ENCODE results near the gene HMGN4. TPM values are rescaled to one million over a fixed set of nuclear protein-coding genes. Genes with fewer than 3 reads are reported as not detected.
"Not testable (repeated sequence)": the region's sequence is repeated elsewhere in the genome, so short reads cannot be mapped to it uniquely, and the experiment has no call there.

Gene HMGN4
- total RNA-seq: 25.3 TPM
- long read RNA-seq, transcript HMGN4-201 (2 exons, 1,225 nt): major isoform, 50 of 59 reads
- long read RNA-seq, partial matches to known transcripts: 7 of 59 reads
- long read RNA-seq, other reads (novel, unspliced or antisense): 2 of 59 reads

DNA sequence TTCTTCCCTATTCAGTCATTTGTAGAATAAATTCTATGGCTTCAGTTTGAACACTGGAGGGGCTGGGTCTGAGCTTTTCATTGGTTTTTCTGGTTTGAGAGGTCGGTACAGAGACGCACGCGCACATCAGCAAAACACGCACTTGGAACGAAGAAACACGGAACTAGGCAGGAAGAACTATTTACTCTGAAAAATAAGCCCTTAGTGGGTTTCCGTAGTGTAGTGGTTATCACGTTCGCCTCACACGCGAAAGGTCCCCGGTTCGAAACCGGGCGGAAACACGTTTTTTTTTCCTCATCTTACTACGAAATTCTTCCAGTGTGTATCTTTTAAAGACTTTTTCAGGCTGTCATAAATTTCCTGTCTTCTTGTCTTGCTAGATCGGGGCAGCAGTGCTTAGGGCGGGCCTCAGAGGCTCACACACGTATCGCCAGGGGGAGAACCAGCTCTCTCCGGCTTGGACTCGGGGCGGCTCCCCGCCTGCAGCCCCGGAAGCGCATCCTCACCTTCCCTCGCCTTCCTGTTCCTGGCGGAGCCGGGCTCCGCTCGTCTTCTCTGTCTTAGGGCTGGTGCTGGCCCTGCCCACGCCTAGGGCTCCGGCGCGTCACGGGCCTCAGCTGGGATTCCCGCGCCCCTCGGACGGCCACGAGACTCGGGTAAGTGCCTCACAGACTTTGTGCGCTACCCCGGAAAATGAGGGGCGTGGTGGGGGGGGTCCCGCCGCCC lies at the start of gene HMGN4:
TSS of gene HMGN4 (plus strand) at position 521 of the 726 bp plus-strand sequence. CDS start 6,841 bp downstream, outside the sequence.
- intact Hi-C loops (cut with micrococcal nuclease): no loop called here
- ATAC-seq: peak; percentile 88
- DNase-seq: peak; percentile 88

DNA sequence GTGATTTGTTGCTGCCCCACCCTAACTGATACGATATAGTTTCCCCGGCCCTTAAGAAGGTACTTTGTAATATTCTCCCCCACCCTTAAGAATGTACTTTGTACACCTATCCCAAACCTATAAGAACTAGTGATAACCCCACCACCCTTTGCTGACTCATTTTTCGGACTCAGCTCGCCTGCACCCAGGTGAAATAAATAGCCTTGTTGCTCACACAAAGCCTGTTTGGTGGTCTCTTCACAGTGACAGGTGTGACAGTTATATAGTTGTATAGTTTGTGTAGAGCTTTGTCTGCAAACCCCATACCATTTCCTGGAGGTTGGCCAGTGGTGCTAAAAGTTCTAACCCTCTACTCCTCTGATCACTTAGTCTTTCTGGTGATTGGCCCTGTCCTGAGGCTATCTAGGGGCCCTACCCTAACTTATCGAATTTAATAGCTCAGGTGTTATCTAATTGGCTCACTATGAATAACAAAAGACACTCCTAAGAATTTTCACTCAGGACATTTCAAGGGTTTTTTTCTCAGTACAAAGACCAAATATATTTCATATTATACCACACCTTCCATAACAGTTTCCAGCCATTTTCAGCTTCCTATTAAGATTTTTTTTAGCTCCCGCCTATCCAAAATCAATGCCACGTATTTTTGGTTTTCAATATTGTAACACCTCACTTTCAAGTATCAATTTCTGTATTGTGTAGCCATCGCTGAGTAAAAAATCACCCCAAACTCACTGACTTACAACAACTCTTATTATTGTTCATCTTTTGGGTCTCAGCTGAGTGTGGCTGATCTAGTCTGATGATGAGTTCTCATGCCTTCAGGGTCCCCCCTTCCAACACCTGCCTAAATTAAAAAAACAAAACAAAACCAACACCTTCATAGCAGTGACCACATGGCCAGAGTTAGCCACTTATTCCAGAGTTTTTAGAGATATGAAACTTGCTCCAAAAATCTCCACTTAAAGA lies 47.9 kb upstream of the HMGN4 start:
- ATAC-seq: no peak
- intact Hi-C loops (cut with micrococcal nuclease): no loop called here
- DNase-seq: no peak

DNA sequence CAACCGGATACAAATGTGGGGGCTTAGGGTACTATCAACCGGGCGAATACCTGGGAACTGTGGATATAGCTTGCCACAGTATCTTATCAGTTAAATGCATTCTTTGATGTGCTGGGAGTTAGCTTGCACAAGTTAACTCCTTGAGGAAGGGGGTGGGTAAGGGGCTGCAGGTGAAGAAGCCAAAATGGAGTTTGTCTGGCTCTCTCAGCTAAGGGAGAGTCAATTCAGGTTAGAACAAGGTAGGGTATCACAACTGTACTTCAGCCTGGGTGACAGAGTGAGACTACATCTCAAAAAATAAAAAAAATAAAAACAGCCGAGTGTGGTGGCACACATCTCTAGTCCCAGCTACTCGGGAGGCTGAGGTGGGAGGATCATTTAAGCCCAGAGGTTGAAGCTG lies 46.6 kb upstream of the HMGN4 start:
- intact Hi-C loops (cut with micrococcal nuclease): no loop called here
- DNase-seq: no peak
- ATAC-seq: no peak

GRCh38 chr6:26493258-26493657 lies 44.9 kb upstream of the HMGN4 start:
- DNase-seq: no peak
- ATAC-seq: no peak
- intact Hi-C loops (cut with micrococcal nuclease): no loop called here

- no peak for DNase-seq
- no peak for ATAC-seq
- intact Hi-C loops (cut with micrococcal nuclease): no loop called here
Observed at GRCh38 chr6:26494117-26494516, 44.0 kb upstream of the HMGN4 start.

DNA sequence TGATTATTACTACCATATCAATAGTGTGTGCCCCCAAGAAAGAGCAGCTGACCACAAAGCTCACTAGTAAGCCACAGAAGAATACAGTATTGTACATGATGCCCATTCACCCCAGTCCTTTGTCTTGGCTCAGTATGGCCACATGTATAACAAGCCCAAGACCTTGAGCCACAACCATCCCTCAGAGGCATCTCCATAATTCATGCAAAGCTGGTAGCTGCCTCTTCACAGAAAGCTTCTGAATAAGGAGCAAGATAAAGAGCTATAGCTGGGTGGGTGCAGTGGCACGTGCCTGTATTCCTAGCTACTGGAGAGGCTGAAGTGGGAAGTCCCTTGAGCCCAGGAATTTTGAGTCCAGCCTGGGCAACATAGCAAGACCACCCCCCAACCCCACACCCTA lies 42.9 kb upstream of the HMGN4 start:
- no peak for DNase-seq
- intact Hi-C loops (cut with micrococcal nuclease): no loop called here
- no peak for ATAC-seq

DNA sequence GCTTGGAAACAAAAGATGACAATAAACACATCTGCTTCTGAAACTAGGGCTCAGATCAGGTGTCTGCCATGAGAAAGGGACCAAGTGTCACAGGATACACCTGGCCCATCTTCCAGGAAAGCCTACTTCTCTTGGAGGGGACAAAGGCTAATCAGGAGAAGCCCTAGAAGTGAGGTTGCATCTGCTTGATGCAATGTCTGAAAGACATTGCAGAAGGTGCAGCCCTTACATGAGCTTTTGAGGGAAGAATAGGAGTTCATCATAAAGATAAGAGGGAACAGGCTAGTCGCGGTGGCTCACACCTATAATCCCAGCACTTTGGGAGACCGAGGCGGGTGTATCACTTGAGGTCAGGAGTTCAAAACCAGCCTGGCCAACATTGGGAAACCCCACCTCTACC lies 40.6 kb upstream of the HMGN4 start:
- ATAC-seq (no peak), DNase-seq (no peak)
- intact Hi-C loops (cut with micrococcal nuclease): no loop called here

- intact Hi-C loops (cut with micrococcal nuclease): no loop called here
- no peak for ATAC-seq
- DNase-seq: no peak
Observed at GRCh38 chr6:26500102-26500501, 38.1 kb upstream of the HMGN4 start, which contains the start of gene BTN1A1. BTN1A1 (plus strand) TSS chr6:26500303; CDS start chr6:26501287, 984 bp downstream.

GRCh38 chr6:26501482-26501986 lies 36.6 kb upstream of the HMGN4 start:
- peak; percentile 52 for DNase-seq
- peak; percentile 49 for ATAC-seq
- intact Hi-C loops (cut with micrococcal nuclease): no loop called here

GRCh38 chr6:26502165-26502564 lies 36.0 kb upstream of the HMGN4 start:
- intact Hi-C loops (cut with micrococcal nuclease): no loop called here
- DNase-seq (no peak), ATAC-seq (no peak)

GRCh38 chr6:26502626-26503025 lies 35.5 kb upstream of the HMGN4 start:
- DNase-seq (no peak), ATAC-seq (no peak)
- intact Hi-C loops (cut with micrococcal nuclease): no loop called here

DNA sequence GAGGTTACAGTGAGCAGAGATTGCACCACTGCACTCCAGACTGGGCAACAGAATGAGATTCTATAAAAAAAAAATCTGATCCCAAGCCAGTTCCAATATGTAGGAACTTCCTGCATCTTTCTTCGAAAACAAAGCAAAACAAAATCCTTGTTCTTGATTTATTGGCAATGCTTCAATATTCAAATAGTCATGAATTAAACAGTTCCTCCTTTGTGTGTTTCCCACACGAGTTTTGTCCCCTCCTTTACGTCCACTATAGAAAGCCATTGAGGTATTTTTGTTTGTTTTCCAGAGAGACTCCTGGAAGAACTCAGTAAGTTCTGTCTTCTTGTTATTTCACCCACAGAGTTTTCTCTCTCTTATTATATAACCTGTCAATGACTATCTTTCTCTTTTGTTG lies 30.5 kb upstream of the HMGN4 start:
- no peak for DNase-seq
- intact Hi-C loops (cut with micrococcal nuclease): no loop called here
- no peak for ATAC-seq

- DNase-seq; ATAC-seq; intact Hi-C loops (cut with micrococcal nuclease): not testable (repeated sequence)
Observed at GRCh38 chr6:26511033-26511432, 27.1 kb upstream of the HMGN4 start.

DNA sequence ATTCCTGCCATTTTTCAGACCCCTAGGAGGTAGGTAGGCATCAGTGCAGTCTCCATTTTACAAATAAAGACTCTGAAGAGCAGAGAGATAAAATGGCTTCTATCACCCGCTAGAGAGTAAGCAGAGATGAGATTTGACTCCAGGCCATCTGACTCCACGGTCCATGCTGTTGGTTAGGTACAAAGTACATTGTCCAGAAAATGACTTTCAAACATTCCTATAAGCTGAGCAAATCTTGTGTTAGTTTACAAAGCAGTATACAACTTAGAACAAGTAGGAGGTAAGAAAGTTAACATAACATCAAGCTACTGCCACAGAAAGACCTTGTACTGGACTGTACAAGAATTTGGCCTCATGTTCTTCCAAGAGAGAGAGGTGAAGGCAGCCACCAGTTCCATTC lies 23.2 kb upstream of the HMGN4 start:
- DNase-seq (no peak), ATAC-seq (no peak)
- intact Hi-C loops (cut with micrococcal nuclease): no loop called here

DNA sequence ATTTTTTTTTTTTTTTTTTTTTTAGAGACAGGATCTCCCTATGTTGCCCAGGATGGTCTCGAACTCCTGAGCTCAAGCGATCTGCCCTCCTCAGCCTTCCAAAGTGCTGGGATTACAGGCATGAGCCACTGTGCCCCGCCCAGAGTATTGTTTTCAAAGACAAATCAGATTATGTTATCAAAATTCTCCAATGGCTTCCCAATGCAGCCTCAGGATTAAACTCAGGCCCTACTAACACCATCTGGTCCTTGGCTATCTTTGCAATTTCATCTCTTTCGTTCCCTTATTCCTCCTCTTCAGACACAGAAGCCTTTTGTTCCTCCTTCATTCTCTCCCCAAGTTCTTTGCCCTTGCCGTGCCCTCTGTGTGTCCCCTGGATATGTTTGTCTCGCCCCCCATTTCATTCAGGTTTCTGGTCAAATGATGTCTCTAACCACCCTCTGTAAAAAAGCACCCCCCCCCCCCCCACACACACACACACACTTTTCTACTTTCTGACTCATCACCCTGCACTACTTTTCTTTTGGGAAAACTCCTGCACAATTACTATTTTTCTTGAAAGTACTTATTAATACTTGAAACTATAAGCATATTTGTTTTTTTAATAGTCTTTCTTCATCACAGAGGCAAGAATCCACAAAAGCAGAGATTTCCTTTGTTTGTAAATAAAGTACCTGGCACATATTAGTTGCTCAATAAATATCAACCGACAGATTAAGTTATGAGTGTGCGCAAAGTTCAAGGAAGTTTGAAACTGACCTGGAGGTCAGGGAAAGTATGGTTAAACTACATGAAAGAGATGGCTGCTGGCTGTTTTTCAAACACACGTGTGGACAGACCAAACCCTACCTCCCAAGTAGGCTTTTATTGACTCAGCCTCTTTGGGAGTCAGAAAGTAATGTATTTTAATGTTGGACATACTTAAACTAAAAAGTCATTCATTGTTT lies 21.4 kb upstream of the HMGN4 start:
- ATAC-seq (no peak), DNase-seq (no peak)
- intact Hi-C loops (cut with micrococcal nuclease): no loop called here

DNA sequence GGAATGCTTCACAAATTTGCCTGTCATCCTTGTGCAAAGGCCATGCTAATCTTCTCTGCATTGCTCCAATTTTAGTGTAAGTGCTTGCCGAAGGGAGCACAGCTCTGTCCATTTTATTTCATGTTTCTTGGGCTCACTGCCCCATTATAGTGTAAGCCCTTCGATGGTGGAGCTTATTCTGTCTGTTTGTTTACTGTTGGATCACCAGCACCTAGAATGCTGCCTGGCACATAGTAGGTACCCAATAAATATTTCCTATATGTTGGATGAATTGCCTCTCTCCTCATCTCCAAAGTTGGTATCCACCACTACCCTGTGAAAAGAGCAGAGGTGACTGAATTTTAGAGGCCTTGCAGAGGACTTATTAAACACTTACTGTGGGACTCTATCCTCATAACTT lies 18.8 kb upstream of the HMGN4 start:
- DNase-seq: no peak
- intact Hi-C loops (cut with micrococcal nuclease): no loop called here
- no peak for ATAC-seq

DNA sequence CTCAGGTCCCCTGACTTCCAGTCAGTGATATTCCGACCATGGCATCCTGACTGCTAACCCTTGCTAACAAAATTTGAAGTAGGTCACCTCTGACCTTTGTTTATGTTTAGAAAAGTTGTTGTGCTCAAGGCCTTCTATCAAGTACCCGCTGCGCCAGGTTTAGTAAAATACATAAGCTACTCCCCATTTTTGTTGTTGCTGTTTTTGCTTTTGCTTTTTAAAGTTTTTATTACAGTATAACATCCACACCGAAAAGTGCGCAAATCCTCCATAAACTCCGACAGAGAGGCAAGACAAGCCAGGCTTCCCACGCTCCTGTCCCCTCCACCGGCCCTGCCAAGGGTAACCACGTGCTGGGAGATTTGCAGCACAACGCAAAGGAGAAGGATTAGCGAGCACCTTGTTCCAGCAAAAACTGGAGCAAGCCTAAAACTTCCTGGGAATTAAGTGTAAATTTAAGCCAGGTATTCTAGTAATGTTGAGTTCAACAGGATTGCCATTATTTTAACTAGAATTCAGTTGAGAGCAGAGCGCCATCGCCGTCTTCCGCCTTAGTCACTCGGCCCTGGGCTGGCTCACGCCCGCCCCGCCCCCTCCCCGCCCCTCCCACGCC lies 17.8 kb upstream of the HMGN4 start:
- no peak for DNase-seq
- intact Hi-C loops (cut with micrococcal nuclease): no loop called here
- ATAC-seq: peak; percentile 38

DNA sequence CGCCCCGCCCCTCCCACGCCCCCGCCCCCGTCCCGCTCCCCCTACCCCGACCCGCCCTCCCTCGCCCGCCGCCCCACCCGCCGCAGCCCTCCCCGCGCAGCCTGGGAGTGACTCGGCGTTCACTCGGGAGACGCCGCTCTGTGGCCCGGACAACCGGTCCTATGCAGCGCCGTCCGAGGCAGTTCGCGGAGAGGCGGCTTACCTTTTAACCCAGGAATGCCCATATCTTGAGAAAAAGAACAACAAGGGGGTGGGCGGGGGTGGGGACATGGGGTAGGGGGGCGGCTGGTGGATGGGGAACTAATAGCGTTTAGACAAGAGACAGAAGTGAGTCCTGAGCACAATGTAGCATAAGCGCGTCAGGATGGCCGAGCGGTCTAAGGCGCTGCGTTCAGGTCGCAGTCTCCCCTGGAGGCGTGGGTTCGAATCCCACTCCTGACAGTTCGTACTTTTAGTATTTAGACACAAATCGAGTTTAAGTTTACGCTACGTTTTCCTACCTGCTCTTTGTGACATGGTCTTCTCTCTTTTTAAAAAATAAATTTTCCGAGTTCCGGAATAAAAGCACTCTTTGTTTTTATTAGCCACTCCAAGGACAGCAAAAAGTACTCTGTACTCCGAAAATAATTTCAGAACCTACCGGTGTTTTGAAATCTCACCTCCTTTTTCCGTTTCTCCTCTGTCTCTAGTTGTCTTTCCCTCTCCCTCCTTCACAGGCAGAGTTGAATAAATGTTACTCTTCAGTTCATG lies 17.1 kb upstream of the HMGN4 start:
- intact Hi-C loops (cut with micrococcal nuclease): no loop called here
- peak; percentile 93 for DNase-seq
- ATAC-seq: peak; percentile 88

Measured in left ventricle myocardium superior (tissue), 1 donor.